SU-DHL-6 (cell line): Measurements from ENCODE around the gene AMHR2.

Experiments
- CTCF ChIP-seq: fragments of 200-600 bp; sonication (generic); IDR thresholded peaks from one replicate; pipeline ENCODE4 v1.5.1; 2017; ENCODE audit warnings: antibody characterized with exemption, mild to moderate bottlenecking, low read length, moderate library complexity; ENCODE audit not compliant: insufficient read depth, poor library complexity, severe bottlenecking
- EZH2phosphoT487 ChIP-seq: fragments of 200-600 bp; sonication (generic), shearing (Covaris generic); conservative IDR thresholded peaks from 2 replicates; pipeline ENCODE4 v1.6.1; 2018; ENCODE audit warnings: mild to moderate bottlenecking, antibody characterized with exemption, low read length, moderate library complexity, mixed read lengths

GRCh38 chr12:53467082-53467481 is 43.4 kb downstream of the AMHR2 start:
- TF ChIP-seq CTCF, result no peak
- TF ChIP-seq EZH2phosphoT487, result no peak
